Stimulated activated effector memory CD8-positive, alpha-beta T cell treated with anti-CD3 and anti-CD28 coated beads, Interleukin-12 subunit alpha, Interleukin-12 subunit beta, amount 100 ng/mL, for 72 hours (primary cell): ENCODE measurements around the gene SCP2.
"Not testable (repeated sequence)": the region's sequence is repeated elsewhere in the genome, so short reads cannot be mapped to it uniquely, and the experiment has no call there.

Source experiments
- ATAC-seq: fragments of 150-1000 bp; cut with Tn5 transposase; 2 replicates; pipeline ENCODE4 v1.10.0; 2021
- DNase-seq, 2 donors: peaks; one replicate each; pipeline ENCODE4 v3.0.0; 2021 to 2022; ENCODE audit warnings: low spot score in 2 of 2
- H3K27ac Mint-ChIP-seq: one replicate; pipeline ENCODE4 v1.8.0; 2022; ENCODE audit warnings: mild to moderate bottlenecking, mixed read lengths
- H3K36me3 Mint-ChIP-seq: one replicate; pipeline ENCODE4 v1.8.0; 2022; ENCODE audit warnings: mild to moderate bottlenecking, mixed read lengths
- H3K4me1 Mint-ChIP-seq: one replicate; pipeline ENCODE4 v1.8.0; 2022; ENCODE audit warnings: mixed read lengths
- H3K4me3 Mint-ChIP-seq: one replicate; pipeline ENCODE4 v1.8.0; 2022; ENCODE audit warnings: mild to moderate bottlenecking, mixed read lengths
- H3K9me3 Mint-ChIP-seq: one replicate; pipeline ENCODE4 v1.8.0; 2022; ENCODE audit warnings: mixed read lengths

The SCP2 gene

GRCh38 chr1:52978045-52978444 lies 51.0 kb downstream of the SCP2 start:
- Mint-ChIP-seq H3K36me3 (peaks cover 32% of the 10 kb centered on the region), H3K9me3 (peaks cover 2% of the 10 kb centered on the region), H3K27ac (no peak overlapping the region), H3K4me1 (no peaks in the 10 kb centered on the region), H3K4me3 (no peak overlapping the region)
- ATAC-seq (no peak), DNase-seq (no peak)

DNA sequence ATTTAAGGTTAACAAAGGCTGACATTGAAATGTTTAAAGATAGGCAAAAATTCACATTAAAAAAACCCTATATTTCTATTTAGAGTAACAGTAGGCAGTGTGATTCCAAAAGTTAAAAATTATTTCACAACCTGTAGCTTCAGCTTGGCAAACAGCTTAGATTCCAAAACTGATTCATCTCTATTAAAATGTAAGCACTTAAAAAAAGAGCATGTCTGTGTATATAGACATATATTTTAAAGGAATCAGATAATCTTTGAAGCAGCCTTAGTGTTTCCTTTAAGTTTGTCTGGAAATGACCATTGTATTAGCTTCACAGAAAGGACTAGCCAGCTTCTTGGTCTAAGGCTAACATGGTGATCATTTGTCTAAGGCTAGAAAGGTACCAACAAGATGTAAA lies 65.7 kb downstream of the SCP2 start:
- not testable (repeated sequence) for H3K4me3 Mint-ChIP-seq, H3K27ac Mint-ChIP-seq, H3K36me3 Mint-ChIP-seq, DNase-seq, H3K9me3 Mint-ChIP-seq, ATAC-seq, H3K4me1 Mint-ChIP-seq

GRCh38 chr1:52994656-52995055 lies 67.6 kb downstream of the SCP2 start:
- Mint-ChIP-seq H3K27ac (no peak overlapping the region), H3K36me3 (no peaks in the 10 kb centered on the region), H3K4me1 (no peaks in the 10 kb centered on the region), H3K9me3 (no peaks in the 10 kb centered on the region), H3K4me3 (no peak overlapping the region)
- ATAC-seq (no peak), DNase-seq (no peak)

DNA sequence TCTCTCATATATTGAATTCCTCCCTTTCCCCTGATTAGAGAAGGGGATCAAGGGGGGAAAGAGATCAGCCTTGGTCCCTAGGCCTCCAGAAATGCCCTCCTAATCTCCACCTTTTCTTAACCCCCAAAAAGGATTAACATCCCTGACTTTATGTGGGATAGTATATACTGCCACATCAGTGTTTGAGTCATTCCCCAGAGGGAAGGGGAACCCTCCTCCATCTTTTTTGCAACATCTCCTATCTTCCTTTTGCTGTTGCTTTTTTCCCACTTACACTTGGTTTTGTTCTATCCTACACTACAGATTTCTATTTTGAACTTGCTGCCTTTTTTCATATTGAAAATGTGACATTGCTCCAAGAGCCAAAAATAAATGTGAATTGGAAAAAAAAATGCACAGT lies 69.6 kb downstream of the SCP2 start:
- DNase-seq: no peak
- ATAC-seq: no peak
- Mint-ChIP-seq H3K9me3 (no peaks in the 10 kb centered on the region), H3K27ac (no peak overlapping the region), H3K4me3 (no peak overlapping the region), H3K36me3 (no peaks in the 10 kb centered on the region), H3K4me1 (no peaks in the 10 kb centered on the region)

DNA sequence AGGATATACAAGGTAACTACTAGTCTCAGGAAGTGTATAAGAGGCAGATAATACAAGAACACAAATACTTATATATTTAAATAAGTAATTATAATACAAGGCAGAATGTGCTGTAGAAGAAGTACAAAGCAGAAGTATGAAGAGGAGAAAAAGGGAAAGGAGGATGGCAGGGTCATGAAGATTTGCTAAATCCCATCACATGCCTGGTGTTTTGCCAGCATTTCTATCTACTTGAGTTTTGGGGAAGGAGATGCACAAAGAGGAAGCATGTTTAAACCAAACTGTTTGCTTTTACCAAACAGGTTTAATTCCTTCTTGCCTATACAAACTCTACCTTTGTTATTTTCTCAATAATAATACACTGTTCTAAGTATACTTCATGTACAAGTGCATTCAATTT lies 74.1 kb downstream of the SCP2 start:
- ATAC-seq: no peak
- no peaks in the 10 kb centered on the region for H3K36me3 Mint-ChIP-seq

DNA sequence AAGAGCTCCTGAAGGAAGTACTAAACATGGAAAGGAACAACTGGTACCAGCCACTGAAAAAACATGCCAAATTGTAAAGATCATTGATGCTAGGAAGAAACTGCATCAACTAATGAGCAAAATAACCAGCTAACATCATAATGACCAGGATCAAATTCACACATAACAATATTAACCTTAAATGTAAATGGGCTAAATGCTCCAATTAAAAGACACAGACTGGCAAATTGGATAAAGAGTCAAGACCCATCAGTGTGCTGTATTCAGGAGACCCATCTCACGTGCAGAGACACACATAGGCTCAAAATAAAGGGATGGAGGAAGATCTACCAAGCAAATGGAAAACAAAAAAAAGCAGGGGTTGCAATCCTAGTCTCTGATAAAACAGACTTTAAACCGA lies 79.5 kb downstream of the SCP2 start:
- not testable (repeated sequence) for H3K27ac Mint-ChIP-seq, H3K4me3 Mint-ChIP-seq, DNase-seq, H3K4me1 Mint-ChIP-seq, ATAC-seq, H3K36me3 Mint-ChIP-seq, H3K9me3 Mint-ChIP-seq

More for the DNA sequence above, 74.1 kb downstream of the SCP2 start:
- Mint-ChIP-seq H3K4me1 (no peaks in the 10 kb centered on the region), H3K4me3 (no peak overlapping the region), H3K9me3 (no peaks in the 10 kb centered on the region), H3K27ac (no peak overlapping the region)
- no peak for DNase-seq

DNA sequence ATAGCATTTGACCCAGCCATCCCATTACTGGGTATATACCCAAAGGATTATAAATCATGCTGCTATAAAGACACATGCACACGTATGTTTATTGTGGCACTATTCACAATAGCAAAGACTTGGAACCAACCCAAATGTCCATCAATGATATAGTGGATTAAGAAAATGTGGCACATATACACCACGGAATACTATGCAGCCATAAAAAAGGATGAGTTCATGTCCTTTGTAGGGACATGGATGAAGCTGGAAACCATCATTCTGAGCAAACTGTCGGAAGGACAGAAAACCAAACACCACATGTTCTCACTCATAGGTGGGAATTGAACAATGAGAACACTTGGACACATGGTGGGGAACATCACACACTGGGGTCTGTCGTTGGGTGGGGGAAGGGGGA lies 83.2 kb downstream of the SCP2 start:
- DNase-seq, H3K36me3 Mint-ChIP-seq, H3K4me3 Mint-ChIP-seq, H3K9me3 Mint-ChIP-seq, ATAC-seq, H3K27ac Mint-ChIP-seq, H3K4me1 Mint-ChIP-seq: not testable (repeated sequence)

DNA sequence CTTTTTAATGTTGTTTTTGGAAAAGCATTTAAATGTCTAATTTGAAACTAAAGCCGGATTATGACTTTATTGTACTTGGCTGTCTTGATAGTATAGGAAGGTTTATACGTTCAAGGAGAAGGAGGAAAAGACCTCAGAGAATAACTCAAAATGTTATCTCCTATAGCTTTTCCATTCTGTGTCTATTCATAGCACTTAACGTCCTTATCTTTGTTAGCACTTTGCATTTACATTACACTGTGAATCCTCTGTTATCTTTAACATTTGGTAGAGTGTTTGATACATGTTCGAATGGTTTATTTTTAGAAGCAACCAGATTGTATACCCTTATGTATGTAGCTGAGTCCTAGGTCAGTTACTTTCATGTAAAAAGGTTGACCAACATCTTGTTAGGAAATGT lies 84.1 kb downstream of the SCP2 start:
- ATAC-seq (no peak), DNase-seq (no peak)
- Mint-ChIP-seq H3K4me1 (peaks cover 10% of the 10 kb centered on the region), H3K27ac (no peak overlapping the region), H3K4me3 (no peak overlapping the region), H3K9me3 (no peaks in the 10 kb centered on the region), H3K36me3 (no peaks in the 10 kb centered on the region)

DNA sequence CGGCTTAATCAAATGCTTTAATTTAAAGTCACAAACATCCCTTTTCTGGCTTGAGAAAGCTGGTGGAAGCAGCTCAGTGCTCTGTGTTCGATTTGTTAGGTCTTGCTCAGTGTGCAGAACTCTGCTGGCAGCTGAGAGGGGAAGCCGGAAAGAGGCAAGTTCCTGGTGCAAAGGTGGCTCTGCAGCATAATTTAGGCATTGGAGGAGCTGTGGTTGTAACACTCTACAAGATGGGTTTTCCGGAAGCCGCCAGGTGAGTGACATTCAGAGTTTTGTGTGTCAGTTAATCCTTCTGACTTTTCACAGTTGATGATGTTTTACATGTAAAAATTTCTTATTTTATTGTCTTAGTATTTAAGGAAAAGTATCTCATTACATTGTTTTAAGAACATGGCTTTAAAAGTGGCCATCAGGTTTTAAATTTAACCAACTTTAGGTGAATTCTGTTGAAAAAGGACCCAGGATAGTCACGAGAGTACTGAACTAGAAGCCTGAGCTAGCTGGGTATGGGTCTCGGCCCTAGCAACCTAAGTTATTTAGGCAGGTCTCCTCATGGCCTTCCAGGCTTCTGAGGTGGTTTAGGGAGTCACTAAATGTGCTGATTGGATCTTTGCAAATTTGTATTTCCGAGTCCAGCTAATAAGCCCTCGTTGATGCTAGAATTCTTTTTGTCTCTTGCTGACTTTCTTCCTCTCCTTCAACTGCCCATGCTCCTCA lies 87.9 kb downstream of the SCP2 start:
- no peaks in the 10 kb centered on the region for H3K36me3 Mint-ChIP-seq
- DNase-seq (peak; percentile 51 to 79), ATAC-seq (peak; percentile 99)
- peaks cover 18% of the 10 kb centered on the region for H3K4me1 Mint-ChIP-seq
- peak overlapping the region; percentile 74 for H3K4me3 Mint-ChIP-seq
- H3K9me3 Mint-ChIP-seq: no peaks in the 10 kb centered on the region
- H3K27ac Mint-ChIP-seq: peak overlapping the region; percentile 69

- H3K36me3 Mint-ChIP-seq: no peaks in the 10 kb centered on the region
- DNase-seq: no peak
- peak overlapping the region; percentile 74 for H3K4me3 Mint-ChIP-seq
- no peaks in the 10 kb centered on the region for H3K9me3 Mint-ChIP-seq
- peak overlapping the region; percentile 69 for H3K27ac Mint-ChIP-seq
- no peak for ATAC-seq
- peaks cover 18% of the 10 kb centered on the region for H3K4me1 Mint-ChIP-seq
These were observed 88.4 kb downstream of the SCP2 start for GRCh38 chr1:53015508-53015860.

GRCh38 chr1:53016705-53017104 lies 89.6 kb downstream of the SCP2 start:
- DNase-seq: no peak
- Mint-ChIP-seq H3K4me3 (no peak overlapping the region), H3K4me1 (peaks cover 18% of the 10 kb centered on the region), H3K9me3 (no peaks in the 10 kb centered on the region), H3K36me3 (peaks cover 3% of the 10 kb centered on the region), H3K27ac (peak overlapping the region; percentile 69)
- no peak for ATAC-seq

DNA sequence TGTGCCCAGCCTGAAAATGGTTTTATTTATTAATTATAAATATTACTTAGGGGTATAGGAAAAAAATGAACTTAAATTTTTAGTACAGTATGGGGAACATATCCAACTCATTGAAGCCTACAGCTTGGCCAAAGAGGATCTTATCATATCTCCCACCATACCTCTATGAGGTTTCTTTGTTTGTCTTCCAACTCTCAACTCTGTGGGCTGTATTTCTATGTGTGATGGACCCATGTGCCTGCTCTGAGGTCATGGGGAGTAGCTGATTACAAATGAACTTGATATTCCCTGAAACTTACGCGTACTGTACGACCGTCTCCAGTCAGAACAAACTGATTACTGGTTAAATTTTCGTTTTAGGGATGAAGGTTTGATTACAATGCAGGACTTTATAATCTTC lies 93.5 kb downstream of the SCP2 start:
- no peak overlapping the region for H3K4me3 Mint-ChIP-seq
- DNase-seq: no peak
- peaks cover 4% of the 10 kb centered on the region for H3K36me3 Mint-ChIP-seq
- H3K27ac Mint-ChIP-seq: no peak overlapping the region
- no peak for ATAC-seq
- H3K4me1 Mint-ChIP-seq: peaks cover 14% of the 10 kb centered on the region
- H3K9me3 Mint-ChIP-seq: no peaks in the 10 kb centered on the region

DNA sequence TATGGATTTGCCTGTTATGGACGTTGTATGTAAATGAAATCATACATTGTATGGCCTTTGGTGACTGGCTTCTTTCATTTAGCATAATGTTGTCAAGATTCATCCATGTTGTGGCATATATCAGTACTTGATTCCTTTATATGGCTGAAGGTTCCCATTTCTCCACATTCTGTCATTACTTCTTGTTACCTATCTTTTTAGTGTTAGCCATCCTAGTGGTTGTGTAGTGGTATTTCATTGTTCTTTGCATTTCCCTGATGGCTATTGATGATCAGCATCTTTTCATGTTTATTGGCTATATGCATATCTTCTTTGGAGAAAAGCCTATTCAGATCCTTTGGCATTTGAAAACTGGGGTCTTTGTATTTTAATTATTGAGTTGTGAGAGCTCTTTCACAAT lies 95.1 kb downstream of the SCP2 start:
- no peak for DNase-seq
- H3K9me3 Mint-ChIP-seq: no peaks in the 10 kb centered on the region
- H3K4me3 Mint-ChIP-seq: no peak overlapping the region
- no peaks in the 10 kb centered on the region for H3K4me1 Mint-ChIP-seq
- ATAC-seq: no peak
- peaks cover 4% of the 10 kb centered on the region for H3K36me3 Mint-ChIP-seq
- H3K27ac Mint-ChIP-seq: no peak overlapping the region

DNA sequence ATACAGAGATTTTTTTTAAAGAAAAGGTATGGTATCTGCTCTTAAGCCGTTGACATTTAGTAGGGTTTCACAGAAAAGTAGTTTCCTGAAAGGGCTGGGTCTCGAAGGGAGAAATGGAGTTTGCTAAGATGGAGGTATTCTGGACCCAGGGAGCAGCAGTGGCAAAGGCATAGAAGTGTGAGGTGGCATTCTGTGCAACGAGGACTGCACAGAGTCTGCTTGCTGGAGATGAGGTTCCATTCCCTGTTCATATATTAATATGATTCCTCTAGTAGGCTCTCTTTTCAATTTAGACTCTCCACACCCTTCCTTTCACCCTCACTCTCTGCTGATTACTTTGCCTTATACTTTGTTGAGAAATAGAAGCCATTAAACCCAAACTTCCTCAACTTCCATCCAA lies 96.5 kb downstream of the SCP2 start:
- Mint-ChIP-seq H3K36me3 (peaks cover 13% of the 10 kb centered on the region), H3K27ac (no peak overlapping the region), H3K9me3 (no peaks in the 10 kb centered on the region), H3K4me3 (no peak overlapping the region), H3K4me1 (no peaks in the 10 kb centered on the region)
- ATAC-seq (no peak), DNase-seq (no peak)

DNA sequence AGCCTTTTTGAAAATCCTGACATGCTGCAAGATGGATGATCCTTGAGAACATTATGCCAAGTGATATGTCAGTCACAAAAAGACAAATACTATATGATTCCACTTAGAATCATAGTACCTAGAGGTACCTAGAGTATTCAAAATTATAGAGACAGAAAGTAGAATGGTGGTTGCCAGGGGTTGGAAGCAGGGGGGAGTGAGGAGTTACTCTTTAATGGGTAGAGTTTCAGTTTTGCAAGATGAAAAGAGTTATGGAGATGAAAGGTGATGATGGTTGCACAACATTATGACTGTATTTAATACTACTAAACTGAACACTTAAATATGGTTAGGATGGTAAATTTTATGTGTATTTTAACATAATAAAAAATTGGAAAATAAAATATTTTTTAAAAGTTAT lies 97.0 kb downstream of the SCP2 start:
- Mint-ChIP-seq H3K4me1 (no peaks in the 10 kb centered on the region), H3K27ac (no peak overlapping the region), H3K4me3 (no peak overlapping the region), H3K9me3 (no peaks in the 10 kb centered on the region), H3K36me3 (peaks cover 19% of the 10 kb centered on the region)
- no peak for DNase-seq
- no peak for ATAC-seq

DNA sequence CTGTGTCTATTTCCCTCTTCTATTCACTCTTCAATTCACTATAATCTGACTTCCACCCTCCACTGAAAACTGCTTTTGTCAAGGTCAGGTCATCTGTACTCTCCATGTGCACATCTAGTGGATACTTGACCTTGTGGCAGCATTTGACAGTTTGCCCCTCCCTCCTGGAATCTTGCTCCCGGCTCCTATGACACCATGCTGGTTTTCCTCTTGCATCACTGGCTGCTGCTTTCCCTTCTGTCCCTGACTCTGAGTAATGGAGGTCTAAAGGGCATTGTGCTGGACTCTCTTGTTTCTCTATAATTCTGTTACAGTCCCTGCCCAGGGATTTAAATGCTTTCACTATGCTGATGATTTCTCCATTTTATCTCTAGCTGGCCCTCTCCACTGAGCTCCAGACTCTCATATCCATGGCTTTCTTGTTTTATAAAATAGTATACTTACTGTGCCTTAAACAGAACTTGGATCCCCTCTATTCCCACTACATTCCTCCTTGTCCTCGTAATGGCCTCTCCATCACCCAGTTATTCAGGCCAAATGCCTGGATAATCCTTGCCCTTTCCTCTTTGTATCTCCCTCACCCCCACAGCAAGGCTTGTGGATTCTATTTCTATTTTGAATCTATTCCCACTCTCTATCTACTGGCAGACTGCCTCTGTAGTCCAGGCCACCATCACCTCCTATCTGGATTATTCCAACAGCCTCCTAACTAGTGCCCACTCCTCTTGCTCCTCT lies 98.1 kb downstream of the SCP2 start:
- Mint-ChIP-seq H3K4me1 (no peaks in the 10 kb centered on the region), H3K27ac (no peak overlapping the region), H3K36me3 (peaks cover 29% of the 10 kb centered on the region), H3K4me3 (no peak overlapping the region), H3K9me3 (no peaks in the 10 kb centered on the region)
- no peak for ATAC-seq
- no peak for DNase-seq
